ENCODE measurements around the gene APOL6.

Gene APOL6

GRCh38 chr22:35616043-35616442, 32.2 kb upstream of the APOL6 start:
- POLR2A ChIA-PET: no interaction called here
- TF ChIP-seq ZBTB7A (tag by site-specific recombination; IDR thresholded peaks at IDR 0.05; ENCODE audit: low read depth) (no peak), ZNF311 (tag by site-specific recombination; IDR thresholded peaks at IDR 0.05; ENCODE audit: borderline replicate concordance) (no peak), ZNF501 (tag by site-specific recombination; IDR thresholded peaks at IDR 0.05) (no peak), ZNF692 (tag by site-specific recombination; IDR thresholded peaks at IDR 0.05) (no peak), ZNF555 (tag by site-specific recombination; conservative IDR thresholded peaks at IDR 0.05) (no peak), ZNF701 (tag by site-specific recombination; IDR thresholded peaks at IDR 0.05) (no peak), REPIN1 (tag by site-specific recombination; IDR thresholded peaks at IDR 0.05; ENCODE audit: low read depth) (no peak), ZNF561 (tag by site-specific recombination; IDR thresholded peaks at IDR 0.05; ENCODE audit: borderline replicate concordance) (no peak), ZNF558 (tag by site-specific recombination; IDR thresholded peaks at IDR 0.05) (no peak), ZNF660 (tag by site-specific recombination; IDR thresholded peaks at IDR 0.05) (no peak)
- TF ChIP-seq, protein P1, sequence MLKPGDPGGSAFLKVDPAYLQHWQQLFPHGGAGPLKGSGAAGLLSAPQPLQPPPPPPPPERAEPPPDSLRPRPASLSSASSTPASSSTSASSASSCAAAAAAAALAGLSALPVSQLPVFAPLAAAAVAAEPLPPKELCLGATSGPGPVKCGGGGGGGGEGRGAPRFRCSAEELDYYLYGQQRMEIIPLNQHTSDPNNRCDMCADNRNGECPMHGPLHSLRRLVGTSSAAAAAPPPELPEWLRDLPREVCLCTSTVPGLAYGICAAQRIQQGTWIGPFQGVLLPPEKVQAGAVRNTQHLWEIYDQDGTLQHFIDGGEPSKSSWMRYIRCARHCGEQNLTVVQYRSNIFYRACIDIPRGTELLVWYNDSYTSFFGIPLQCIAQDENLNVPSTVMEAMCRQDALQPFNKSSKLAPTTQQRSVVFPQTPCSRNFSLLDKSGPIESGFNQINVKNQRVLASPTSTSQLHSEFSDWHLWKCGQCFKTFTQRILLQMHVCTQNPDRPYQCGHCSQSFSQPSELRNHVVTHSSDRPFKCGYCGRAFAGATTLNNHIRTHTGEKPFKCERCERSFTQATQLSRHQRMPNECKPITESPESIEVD (tag by site-specific recombination; IDR thresholded peaks at IDR 0.05): no peak
- Histone ChIP-seq H3K4me1 (ENCODE audit: control insufficient read depth, insufficient read depth, low read length) (no peaks in the 10 kb centered on the region), H3K4me3 (ENCODE audit: low read depth, low read length) (no peak overlapping the region), H3K27ac (ENCODE audit: extremely low read depth, low read depth, low read length) (no peak overlapping the region), H3K36me3 (ENCODE audit: control insufficient read depth in 2 of 2, insufficient read depth in 1 of 2, low read length in 2 of 2) (no peaks in the 10 kb centered on the region), H3K9me3 (ENCODE audit: control insufficient read depth, insufficient read depth, low read depth, low read length) (no peaks in the 10 kb centered on the region)
- CTCF ChIA-PET: interaction anchor here (0.8 kb wide), 2 partner anchors 34 to 265 kb away, joined by 3 to 4 read pairs; no protein-coding TSS in a partner anchor

DNA sequence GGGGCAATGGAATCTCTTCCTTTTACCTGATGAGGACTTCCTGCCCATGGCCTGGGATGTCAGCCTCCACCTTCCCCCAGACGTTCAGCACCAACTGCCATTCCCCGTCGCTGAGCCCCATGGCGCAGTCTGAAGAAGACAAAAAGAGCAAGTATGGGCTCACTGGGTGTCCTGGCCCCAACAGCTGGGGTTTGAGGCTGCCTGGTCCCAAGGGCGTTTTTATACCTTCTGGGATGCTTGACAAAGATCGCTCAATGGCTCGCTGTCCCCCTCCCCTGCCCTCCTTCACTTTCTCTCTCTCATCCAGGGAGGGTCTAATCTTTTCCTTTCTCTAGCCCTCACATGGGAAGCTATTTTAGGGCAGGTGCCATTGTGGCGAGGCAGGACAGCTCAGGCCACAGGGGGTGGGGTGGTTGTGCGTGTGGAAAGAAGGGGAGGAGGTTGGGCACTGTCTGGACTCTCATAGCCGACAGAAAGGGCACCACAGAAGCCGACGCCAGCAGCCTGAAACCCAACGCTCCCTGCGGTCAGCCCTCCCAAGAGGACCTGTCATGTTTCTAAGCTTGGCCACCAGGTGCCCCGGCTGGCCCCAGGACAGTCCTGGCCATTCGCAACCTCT, 31.0 kb upstream of the APOL6 start, which contains the start of gene MB:
Gene MB, minus strand, starts transcription at position 193 of the 619 bp plus-strand sequence. Its CDS starts 72 bp downstream, at position 121.
- no peaks in the 10 kb centered on the region for H3K9me3 ChIP-seq (ENCODE audit: control insufficient read depth, insufficient read depth, low read depth, low read length)
- TF ChIP-seq, protein P2, sequence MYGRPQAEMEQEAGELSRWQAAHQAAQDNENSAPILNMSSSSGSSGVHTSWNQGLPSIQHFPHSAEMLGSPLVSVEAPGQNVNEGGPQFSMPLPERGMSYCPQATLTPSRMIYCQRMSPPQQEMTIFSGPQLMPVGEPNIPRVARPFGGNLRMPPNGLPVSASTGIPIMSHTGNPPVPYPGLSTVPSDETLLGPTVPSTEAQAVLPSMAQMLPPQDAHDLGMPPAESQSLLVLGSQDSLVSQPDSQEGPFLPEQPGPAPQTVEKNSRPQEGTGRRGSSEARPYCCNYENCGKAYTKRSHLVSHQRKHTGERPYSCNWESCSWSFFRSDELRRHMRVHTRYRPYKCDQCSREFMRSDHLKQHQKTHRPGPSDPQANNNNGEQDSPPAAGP (tag by site-specific recombination; IDR thresholded peaks at IDR 0.05): no peak
- TF ChIP-seq ZNF114 (tag by site-specific recombination; IDR thresholded peaks at IDR 0.05) (no peak), KLF9 (tag by site-specific recombination; IDR thresholded peaks at IDR 0.05; ENCODE audit: low read depth) (no peak), ZNF341 (tag by site-specific recombination; IDR thresholded peaks at IDR 0.05; ENCODE audit: low read depth) (no peak), ZNF510 (tag by site-specific recombination; IDR thresholded peaks at IDR 0.05; ENCODE audit: insufficient replicate concordance) (no peak), KLF7 (tag by site-specific recombination; IDR thresholded peaks at IDR 0.05; ENCODE audit: borderline replicate concordance) (no peak), ZNF366 (tag by site-specific recombination; conservative IDR thresholded peaks at IDR 0.05) (no peak), ZNF350 (tag by site-specific recombination; IDR thresholded peaks at IDR 0.05) (no peak), ZNF16 (tag by site-specific recombination; IDR thresholded peaks at IDR 0.05; ENCODE audit: low read depth) (no peak)
- ChIA-PET CTCF (interaction anchor here (0.5 to 1.5 kb wide), 6 partner anchors 9 to 839 kb away, joined by 3 to 4 read pairs (median 4); no protein-coding TSS in a partner anchor), POLR2A (no interaction called here)
- H3K36me3 ChIP-seq (ENCODE audit: control insufficient read depth in 2 of 2, insufficient read depth in 1 of 2, low read length in 2 of 2): no peaks in the 10 kb centered on the region
- H3K4me3 ChIP-seq (ENCODE audit: low read depth, low read length): no peak within 1 kb of the TSS
- H3K4me1 ChIP-seq (ENCODE audit: control insufficient read depth, insufficient read depth, low read length): no peaks in the 10 kb centered on the region
- no peak within 1 kb of the TSS for H3K27ac ChIP-seq (ENCODE audit: extremely low read depth, low read depth, low read length)
